Measurements from ENCODE around the gene STARD8. TPM values are rescaled to one million over a fixed set of nuclear protein-coding genes. Genes with fewer than 3 reads are reported as not detected.

STARD8 gene
- total RNA-seq, 4 donors from 2014 or later = 14.0 to 25.4 (median 14.9) TPM

DNA sequence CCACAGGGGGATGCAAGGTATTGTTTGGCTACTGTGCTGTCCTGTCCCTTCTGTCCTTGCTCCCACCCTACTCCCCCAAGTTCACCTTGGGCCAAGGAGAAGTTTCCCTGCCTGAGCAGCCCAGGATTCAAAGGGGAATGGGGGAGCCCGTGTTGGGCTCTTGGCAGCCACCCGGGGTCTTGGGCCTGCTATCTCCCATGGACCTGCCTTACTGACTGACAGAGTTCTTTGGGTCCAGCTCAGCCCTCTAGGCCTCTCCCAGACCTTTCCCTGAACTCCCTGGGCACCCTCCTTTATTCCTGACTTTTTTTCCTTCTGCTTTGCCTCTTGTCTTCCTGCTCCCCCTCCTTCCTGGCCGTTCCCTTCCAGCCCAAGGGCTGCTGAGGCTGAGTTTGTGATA lies 67.4 kb downstream of the STARD8 start:
- TF ChIP-seq, protein P1, sequence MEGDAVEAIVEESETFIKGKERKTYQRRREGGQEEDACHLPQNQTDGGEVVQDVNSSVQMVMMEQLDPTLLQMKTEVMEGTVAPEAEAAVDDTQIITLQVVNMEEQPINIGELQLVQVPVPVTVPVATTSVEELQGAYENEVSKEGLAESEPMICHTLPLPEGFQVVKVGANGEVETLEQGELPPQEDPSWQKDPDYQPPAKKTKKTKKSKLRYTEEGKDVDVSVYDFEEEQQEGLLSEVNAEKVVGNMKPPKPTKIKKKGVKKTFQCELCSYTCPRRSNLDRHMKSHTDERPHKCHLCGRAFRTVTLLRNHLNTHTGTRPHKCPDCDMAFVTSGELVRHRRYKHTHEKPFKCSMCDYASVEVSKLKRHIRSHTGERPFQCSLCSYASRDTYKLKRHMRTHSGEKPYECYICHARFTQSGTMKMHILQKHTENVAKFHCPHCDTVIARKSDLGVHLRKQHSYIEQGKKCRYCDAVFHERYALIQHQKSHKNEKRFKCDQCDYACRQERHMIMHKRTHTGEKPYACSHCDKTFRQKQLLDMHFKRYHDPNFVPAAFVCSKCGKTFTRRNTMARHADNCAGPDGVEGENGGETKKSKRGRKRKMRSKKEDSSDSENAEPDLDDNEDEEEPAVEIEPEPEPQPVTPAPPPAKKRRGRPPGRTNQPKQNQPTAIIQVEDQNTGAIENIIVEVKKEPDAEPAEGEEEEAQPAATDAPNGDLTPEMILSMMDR (IDR thresholded peaks at IDR 0.05; ENCODE audit: low read depth) = no peak

- TF ChIP-seq, protein P1 (IDR thresholded peaks at IDR 0.05; ENCODE audit: low read depth) = no peak
Measured at GRCh38 chrX:68717196-68717595, 69.7 kb downstream of the STARD8 start.

GRCh38 chrX:68717663-68718442 lies 70.4 kb downstream of the STARD8 start:
- TF ChIP-seq, protein P1 (IDR thresholded peaks at IDR 0.05; ENCODE audit: low read depth) = no peak

DNA sequence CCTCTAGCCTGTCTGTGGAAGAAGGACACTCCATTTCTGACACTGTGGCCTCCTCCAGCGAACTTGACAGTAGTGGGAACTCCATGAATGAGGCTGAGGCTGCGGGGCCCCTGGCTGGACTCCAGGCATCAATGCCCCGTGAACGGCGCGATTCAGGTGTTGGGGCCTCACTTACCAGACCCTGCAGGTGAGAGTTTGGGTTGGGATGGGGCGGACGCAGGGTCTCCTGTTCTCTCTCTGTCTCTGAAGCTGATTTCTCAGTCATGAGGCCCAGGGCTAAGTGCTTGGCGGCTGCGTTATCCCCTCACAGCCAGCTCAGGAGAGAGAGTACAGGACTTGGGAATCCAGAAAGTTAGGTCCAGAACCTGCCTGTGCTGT lies 71.0 kb downstream of the STARD8 start:
- TF ChIP-seq, protein P1 (IDR thresholded peaks at IDR 0.05; ENCODE audit: low read depth) = no peak

DNA sequence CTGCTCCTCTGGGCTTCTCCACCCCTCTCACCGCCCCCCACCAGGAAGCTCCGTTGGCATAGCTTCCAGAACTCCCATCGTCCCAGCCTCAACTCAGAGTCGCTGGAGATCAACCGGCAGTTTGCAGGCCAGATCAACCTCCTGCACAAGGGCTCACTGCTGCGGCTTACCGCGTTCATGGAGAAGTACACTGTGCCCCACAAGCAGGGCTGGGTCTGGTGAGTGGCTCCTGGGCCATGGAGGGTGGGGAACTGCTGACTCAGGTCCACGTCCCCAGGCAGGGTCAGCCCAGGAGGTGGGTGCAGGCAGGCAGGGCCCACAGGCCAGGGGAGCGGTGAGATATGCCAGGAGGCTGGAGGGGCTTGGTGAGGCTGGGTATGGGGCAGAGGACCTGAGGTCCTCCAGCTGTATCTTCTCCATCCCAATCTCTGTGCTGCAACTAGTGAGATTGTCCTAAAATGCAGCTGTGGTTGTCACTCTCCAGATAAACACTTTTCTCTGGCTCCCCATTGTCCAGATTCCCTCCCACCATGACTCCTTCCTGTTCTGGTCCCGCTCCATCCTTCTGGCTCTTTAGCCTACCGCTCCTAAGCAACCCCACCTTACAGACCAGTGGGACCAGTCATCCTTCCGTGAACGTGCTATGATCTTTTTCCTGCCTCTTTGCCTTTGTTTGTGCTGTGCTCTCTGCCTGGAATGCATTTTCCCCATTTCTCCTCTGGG lies 71.9 kb downstream of the STARD8 start:
- TF ChIP-seq, protein P1 (IDR thresholded peaks at IDR 0.05; ENCODE audit: low read depth) = no peak

DNA sequence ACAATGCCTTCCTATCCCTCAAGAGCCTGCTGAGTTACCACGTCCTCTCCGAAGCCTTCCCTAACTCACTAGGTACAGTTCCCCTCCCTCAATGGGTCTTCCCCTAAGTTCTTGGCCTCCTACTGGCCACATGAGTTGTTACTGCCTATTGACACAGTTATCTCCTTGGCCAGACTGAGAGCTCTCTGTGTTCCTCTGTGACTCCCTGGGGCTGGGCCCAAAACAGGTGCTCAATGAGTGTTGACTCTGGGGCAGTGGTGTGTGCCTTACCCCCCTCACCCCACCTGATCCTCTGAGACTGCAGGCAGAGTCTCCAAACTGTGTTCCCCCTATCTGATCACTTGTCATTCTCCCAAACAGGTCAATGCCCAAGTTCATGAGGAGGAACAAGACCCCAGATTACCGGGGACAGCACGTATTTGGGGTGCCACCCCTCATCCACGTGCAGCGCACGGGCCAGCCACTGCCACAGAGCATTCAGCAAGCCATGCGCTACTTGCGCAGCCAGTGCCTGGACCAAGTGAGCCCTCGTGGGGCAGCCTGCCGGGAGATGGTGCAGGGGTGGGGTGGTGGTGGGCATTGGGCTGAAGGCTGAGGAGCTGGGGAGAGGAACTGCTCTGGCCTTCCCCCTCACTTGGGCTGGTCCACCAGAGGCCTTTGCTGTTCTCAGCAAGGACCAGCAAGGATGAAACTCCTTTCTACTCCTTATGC lies 72.6 kb downstream of the STARD8 start:
- TF ChIP-seq, protein P1 (IDR thresholded peaks at IDR 0.05; ENCODE audit: low read depth) = no peak

GRCh38 chrX:68720851-68721250 lies 73.4 kb downstream of the STARD8 start:
- TF ChIP-seq, protein P1 (IDR thresholded peaks at IDR 0.05; ENCODE audit: low read depth) = no peak

Measured in subcutaneous adipose tissue (tissue), 4 donors.